Neural progenitor cell (in vitro differentiated cells): Measurements from ENCODE around the gene TAGLN.

Experiments
- CTCF ChIP-seq: fragments of 200-600 bp; sonication (generic); IDR thresholded peaks from 2 replicates; pipeline ENCODE4 v1.5.1; 2017; ENCODE audit warnings: antibody characterized with exemption, mild to moderate bottlenecking
- EZH2 ChIP-seq: fragments of 200-600 bp; sonication (generic); IDR thresholded peaks from 2 replicates; pipeline ENCODE4 v1.6.1; 2017; ENCODE audit warnings: antibody characterized with exemption, mild to moderate bottlenecking, moderate library complexity

- no peak for TF ChIP-seq EZH2
- no peak for TF ChIP-seq CTCF
Observed at GRCh38 chr11:117186431-117186761, 12.8 kb upstream of the TAGLN start.
